Right atrium auricular region (tissue), 2 donors: ENCODE measurements around the gene GLI3. TPM values are rescaled to one million over a fixed set of nuclear protein-coding genes. Genes with fewer than 3 reads are reported as not detected.

Source experiments
- DNase-seq: peaks from one replicate; pipeline ENCODE4 v3.0.0-alpha.2; 2019; ENCODE audit warnings: low spot score
- H3K27ac ChIP-seq, 2 donors: fragments of 200-600 bp; sonication (generic); 1 replicate in 1 of 2; 2 replicates in 1 of 2; pipeline ENCODE4 v1.5.1; 2016 to 2019
- H3K27me3 ChIP-seq, 2 donors: fragments of 200-600 bp; sonication (generic); one replicate each; pipeline versions ENCODE4 v1.5.1 to v1.6.0; 2017 to 2019
- H3K36me3 ChIP-seq: fragments of 200-600 bp; sonication (generic); one replicate; pipeline ENCODE4 v1.5.1; 2016
- H3K4me1 ChIP-seq, 2 donors: fragments of 200-600 bp; sonication (generic); one replicate each; pipeline versions ENCODE4 v1.5.1 to v1.6.0; 2017 to 2019
- H3K4me3 ChIP-seq, 2 donors: fragments of 200-600 bp; sonication (generic); 1 replicate in 1 of 2; 2 replicates in 1 of 2; pipeline ENCODE4 v1.5.1; 2017 to 2019; ENCODE audit warnings: mild to moderate bottlenecking in 1 of 2, moderate library complexity in 1 of 2
- H3K9me3 ChIP-seq, 2 donors: fragments of 200-600 bp; sonication (generic); one replicate each; pipeline ENCODE4 v1.5.1; 2019
- total RNA-seq, 2 donors: library from RNA; depleted of rRNA; stranded (reverse); fragments of >200 nt; gene quantifications; one replicate each; pipeline ENCODE4 v1.1.0, GENCODE V29; 2016
- TF ChIP-seq, protein P1 (sequence below), 2 donors: fragments of 200-600 bp; sonication (generic); IDR thresholded peaks; one replicate each; pipeline ENCODE4 v1.5.1; 2019; ENCODE audit warnings: antibody characterized with exemption in 2 of 2

Gene GLI3
- total RNA-seq, 2 donors from 2014 or later, result 1.5 to 2.0 TPM

DNA sequence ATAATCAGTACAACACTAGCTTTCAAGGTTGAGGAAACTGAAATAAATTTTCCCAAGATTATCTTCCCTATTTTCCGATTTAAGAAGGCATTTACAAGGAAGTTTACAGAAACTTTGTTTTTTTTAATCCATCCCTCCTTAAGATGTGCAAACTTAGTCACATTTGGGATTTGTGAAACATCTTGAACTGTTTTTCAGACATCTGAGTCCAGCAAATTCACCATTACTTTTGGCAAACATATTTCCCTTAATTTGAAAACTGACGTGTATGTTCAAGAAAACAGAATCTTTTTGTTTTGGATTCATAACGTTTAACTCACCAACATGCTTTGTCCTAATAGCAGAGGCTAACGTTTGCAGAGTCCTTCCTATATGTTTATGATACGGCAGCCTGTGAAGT, 19.5 kb downstream of the GLI3 start:
- Histone ChIP-seq H3K9me3 (no peaks in the 10 kb centered on the region), H3K27me3 (no peaks in the 10 kb centered on the region), H3K36me3 (no peaks in the 10 kb centered on the region), H3K27ac (no peak overlapping the region), H3K4me3 (no peak overlapping the region), H3K4me1 (no peaks in the 10 kb centered on the region)
- DNase-seq, result no peak
- TF ChIP-seq, protein P1, sequence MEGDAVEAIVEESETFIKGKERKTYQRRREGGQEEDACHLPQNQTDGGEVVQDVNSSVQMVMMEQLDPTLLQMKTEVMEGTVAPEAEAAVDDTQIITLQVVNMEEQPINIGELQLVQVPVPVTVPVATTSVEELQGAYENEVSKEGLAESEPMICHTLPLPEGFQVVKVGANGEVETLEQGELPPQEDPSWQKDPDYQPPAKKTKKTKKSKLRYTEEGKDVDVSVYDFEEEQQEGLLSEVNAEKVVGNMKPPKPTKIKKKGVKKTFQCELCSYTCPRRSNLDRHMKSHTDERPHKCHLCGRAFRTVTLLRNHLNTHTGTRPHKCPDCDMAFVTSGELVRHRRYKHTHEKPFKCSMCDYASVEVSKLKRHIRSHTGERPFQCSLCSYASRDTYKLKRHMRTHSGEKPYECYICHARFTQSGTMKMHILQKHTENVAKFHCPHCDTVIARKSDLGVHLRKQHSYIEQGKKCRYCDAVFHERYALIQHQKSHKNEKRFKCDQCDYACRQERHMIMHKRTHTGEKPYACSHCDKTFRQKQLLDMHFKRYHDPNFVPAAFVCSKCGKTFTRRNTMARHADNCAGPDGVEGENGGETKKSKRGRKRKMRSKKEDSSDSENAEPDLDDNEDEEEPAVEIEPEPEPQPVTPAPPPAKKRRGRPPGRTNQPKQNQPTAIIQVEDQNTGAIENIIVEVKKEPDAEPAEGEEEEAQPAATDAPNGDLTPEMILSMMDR (IDR thresholded peaks at IDR 0.05), result no peak

DNA sequence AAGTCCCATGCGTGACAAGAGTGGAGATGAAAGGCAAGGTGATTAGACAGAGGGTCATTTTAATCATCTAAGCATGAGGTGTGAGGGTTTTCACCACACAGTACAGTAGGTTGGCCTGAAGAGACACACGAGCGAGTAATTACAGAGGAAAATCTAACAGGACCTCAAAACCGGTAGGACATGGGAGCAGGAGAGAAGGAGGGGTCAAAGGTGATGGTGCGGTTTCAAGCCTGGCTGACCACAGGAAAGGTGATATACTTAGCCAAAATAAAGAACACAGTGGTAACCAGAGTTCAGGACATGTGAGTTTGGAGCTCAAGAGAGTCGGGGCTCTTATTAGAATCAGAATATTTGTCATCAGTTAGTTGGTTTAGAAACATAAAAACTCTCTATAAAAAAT, 20.0 kb downstream of the GLI3 start:
- TF ChIP-seq, protein P1 (IDR thresholded peaks at IDR 0.05), result no peak
- Histone ChIP-seq H3K27ac (no peak overlapping the region), H3K36me3 (no peaks in the 10 kb centered on the region)

GRCh38 chr7:42214060-42214679, 22.8 kb downstream of the GLI3 start:
- no peak for DNase-seq
- Histone ChIP-seq H3K4me1 (no peaks in the 10 kb centered on the region), H3K4me3 (no peak overlapping the region), H3K27ac (no peak overlapping the region), H3K9me3 (no peaks in the 10 kb centered on the region), H3K27me3 (no peaks in the 10 kb centered on the region), H3K36me3 (no peaks in the 10 kb centered on the region)
- TF ChIP-seq, protein P1 (IDR thresholded peaks at IDR 0.05), result no peak

More for the DNA sequence above, 20.0 kb downstream of the GLI3 start:
- no peaks in the 10 kb centered on the region for H3K27me3 ChIP-seq
- no peaks in the 10 kb centered on the region for H3K4me1 ChIP-seq
- H3K4me3 ChIP-seq, result no peak overlapping the region
- no peak for DNase-seq
- H3K9me3 ChIP-seq, result no peaks in the 10 kb centered on the region

GRCh38 chr7:42213093-42213492, 23.9 kb downstream of the GLI3 start:
- Histone ChIP-seq H3K27ac (no peak overlapping the region), H3K36me3 (no peaks in the 10 kb centered on the region), H3K27me3 (no peaks in the 10 kb centered on the region), H3K4me3 (no peak overlapping the region), H3K9me3 (no peaks in the 10 kb centered on the region), H3K4me1 (no peaks in the 10 kb centered on the region)
- TF ChIP-seq, protein P1 (IDR thresholded peaks at IDR 0.05), result no peak
- no peak for DNase-seq

- TF ChIP-seq, protein P1 (IDR thresholded peaks at IDR 0.05), result no peak
- Histone ChIP-seq H3K4me1 (no peaks in the 10 kb centered on the region), H3K4me3 (no peak overlapping the region), H3K9me3 (no peaks in the 10 kb centered on the region), H3K27ac (no peak overlapping the region), H3K27me3 (no peaks in the 10 kb centered on the region), H3K36me3 (no peaks in the 10 kb centered on the region)
- DNase-seq, result no peak
These were observed 24.4 kb downstream of the GLI3 start for GRCh38 chr7:42212541-42213090.

DNA sequence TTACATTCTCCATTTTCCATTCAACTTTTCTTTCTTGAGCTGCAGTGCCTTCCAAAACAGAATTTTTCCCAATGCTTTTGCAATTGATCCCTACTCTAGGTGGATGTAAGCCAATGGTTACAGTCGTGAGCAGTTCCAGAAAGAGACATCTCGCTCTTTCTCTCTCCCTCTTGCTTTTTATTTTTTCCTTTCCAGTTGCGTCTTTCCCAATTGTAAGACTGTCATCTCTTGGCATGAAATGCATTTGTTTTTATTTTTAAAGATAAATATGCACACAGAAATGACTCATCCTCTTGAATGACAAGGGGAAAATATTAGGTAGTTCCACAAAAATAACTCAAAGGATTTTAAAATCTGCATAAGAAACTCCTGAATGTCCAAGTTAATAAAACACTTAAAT, 25.1 kb downstream of the GLI3 start:
- Histone ChIP-seq H3K4me1 (no peaks in the 10 kb centered on the region), H3K27me3 (no peaks in the 10 kb centered on the region), H3K4me3 (no peak overlapping the region), H3K9me3 (no peaks in the 10 kb centered on the region), H3K36me3 (no peaks in the 10 kb centered on the region), H3K27ac (no peak overlapping the region)
- no peak for DNase-seq
- TF ChIP-seq, protein P1 (IDR thresholded peaks at IDR 0.05), result no peak
